Umbilical cord (tissue), 2 donors: ENCODE results near the gene CHAC1. TPM values are rescaled to one million over a fixed set of nuclear protein-coding genes. Genes with fewer than 3 reads are reported as not detected.
"Not testable (repeated sequence)": the region's sequence is repeated elsewhere in the genome, so short reads cannot be mapped to it uniquely, and the experiment has no call there.

Experiments used
- DNase-seq: peaks from one replicate; pipeline ENCODE4 v3.0.0-alpha.2; 2015; ENCODE audit warnings: low spot score
- total RNA-seq: library from RNA; depleted of rRNA; stranded (reverse); fragments of >200 nt; gene quantifications from one replicate; pipeline ENCODE4 v1.2.3, GENCODE V29; 2014; ENCODE audit warnings: low replicate concordance; ENCODE audit not compliant: insufficient read depth

CHAC1 gene
- total RNA-seq, 1 donor from 2014 or later = 8.7 TPM

GRCh38 chr15:40957041-40957555 lies 3.8 kb downstream of the CHAC1 start:
- DNase-seq = no peak

GRCh38 chr15:40957581-40958051 lies 4.3 kb downstream of the CHAC1 start:
- DNase-seq = no peak

GRCh38 chr15:40958146-40958545 lies 4.9 kb downstream of the CHAC1 start:
- DNase-seq = no peak

- DNase-seq = no peak
These were observed 5.5 kb downstream of the CHAC1 start for GRCh38 chr15:40958723-40959122.

GRCh38 chr15:40959331-40960141 lies 6.3 kb downstream of the CHAC1 start:
- DNase-seq = no peak

GRCh38 chr15:40960151-40960885 lies 7.0 kb downstream of the CHAC1 start:
- no peak for DNase-seq

GRCh38 chr15:40960925-40961324 lies 7.7 kb downstream of the CHAC1 start:
- DNase-seq = no peak

- DNase-seq = not testable (repeated sequence)
These were observed 8.5 kb downstream of the CHAC1 start for GRCh38 chr15:40961740-40962139.

GRCh38 chr15:40962317-40962716 lies 9.0 kb downstream of the CHAC1 start:
- not testable (repeated sequence) for DNase-seq

GRCh38 chr15:40963201-40963600 lies 9.9 kb downstream of the CHAC1 start:
- no peak for DNase-seq

GRCh38 chr15:40964006-40964405 lies 10.7 kb downstream of the CHAC1 start:
- no peak for DNase-seq

GRCh38 chr15:40964634-40965033 lies 11.4 kb downstream of the CHAC1 start:
- DNase-seq = no peak

GRCh38 chr15:40968290-40969085 lies 15.2 kb downstream of the CHAC1 start:
- no peak for DNase-seq

GRCh38 chr15:40969363-40969762 lies 16.1 kb downstream of the CHAC1 start:
- DNase-seq = no peak

GRCh38 chr15:40974879-40975278 lies 21.6 kb downstream of the CHAC1 start:
- peak; percentile 26 for DNase-seq

- no peak for DNase-seq
These were observed 23.5 kb downstream of the CHAC1 start for GRCh38 chr15:40976819-40977218.

GRCh38 chr15:40978141-40978540 lies 24.9 kb downstream of the CHAC1 start:
- DNase-seq = no peak

- DNase-seq = no peak
These were observed 25.3 kb downstream of the CHAC1 start for GRCh38 chr15:40978562-40978961.

GRCh38 chr15:40981186-40981585 lies 27.9 kb downstream of the CHAC1 start:
- no peak for DNase-seq

GRCh38 chr15:40982855-40983254 lies 29.6 kb downstream of the CHAC1 start:
- no peak for DNase-seq

GRCh38 chr15:40984406-40984805 lies 31.1 kb downstream of the CHAC1 start:
- DNase-seq = no peak

- DNase-seq = no peak
These were observed 31.7 kb downstream of the CHAC1 start for GRCh38 chr15:40984964-40985363.
